Stimulated activated CD4-positive, alpha-beta T cell treated with anti-CD3 and anti-CD28 coated beads, Interleukin-15, amount 100 ng/mL, for 48 hours (primary cell): Measurements from ENCODE around the gene ENO2.

ENCODE experiments used
- DNase-seq, 2 donors: peaks; one replicate each; pipeline ENCODE4 v3.0.0-alpha.2; 2020; ENCODE audit warnings: low read depth in 2 of 2

The ENO2 gene

GRCh38 chr12:6912164-6912935 is 2.0 kb upstream of the ENO2 start:
- DNase-seq: no peak

DNA sequence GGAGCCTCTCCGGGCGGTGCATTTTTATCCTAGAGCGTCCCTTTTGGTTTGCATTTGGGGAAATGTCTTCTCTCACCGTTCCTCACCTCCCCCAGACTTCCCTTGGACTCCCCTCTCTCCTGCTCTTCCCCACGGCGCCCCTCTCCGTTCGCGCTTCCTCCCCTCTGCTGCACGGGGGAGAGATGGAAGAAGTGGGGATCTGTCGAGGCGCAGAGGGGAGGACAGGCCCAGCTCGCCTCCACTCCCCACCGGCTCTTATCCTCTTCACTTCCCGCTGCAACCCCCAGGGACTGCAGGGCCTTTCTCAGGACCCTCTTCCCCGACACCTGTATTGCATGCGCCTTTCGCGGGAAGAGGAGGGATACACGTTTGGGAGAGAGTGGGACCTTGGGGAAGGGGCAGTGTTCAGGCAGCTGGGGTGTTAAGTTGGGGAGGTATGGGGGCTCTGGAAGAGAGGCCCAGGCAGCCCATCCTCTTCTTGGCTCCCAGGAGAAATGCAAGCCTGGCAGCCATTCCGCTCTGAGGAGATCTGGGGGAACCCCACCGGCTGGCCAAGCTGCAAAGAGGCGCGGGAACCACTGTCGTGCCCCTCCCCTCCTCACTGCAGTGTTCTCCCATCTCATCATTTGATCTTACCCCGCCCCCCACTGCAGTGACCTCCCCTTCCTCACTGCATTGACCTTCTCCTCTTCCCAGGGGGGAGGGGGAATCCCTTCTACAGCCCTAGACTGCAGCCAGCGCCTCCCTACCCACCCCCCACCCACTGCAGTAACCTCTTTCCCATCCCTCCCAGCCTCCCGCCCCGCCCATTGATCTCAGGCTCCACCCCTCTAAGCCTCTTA is 788 bp downstream of the ENO2 start:
- DNase-seq: no peak

DNA sequence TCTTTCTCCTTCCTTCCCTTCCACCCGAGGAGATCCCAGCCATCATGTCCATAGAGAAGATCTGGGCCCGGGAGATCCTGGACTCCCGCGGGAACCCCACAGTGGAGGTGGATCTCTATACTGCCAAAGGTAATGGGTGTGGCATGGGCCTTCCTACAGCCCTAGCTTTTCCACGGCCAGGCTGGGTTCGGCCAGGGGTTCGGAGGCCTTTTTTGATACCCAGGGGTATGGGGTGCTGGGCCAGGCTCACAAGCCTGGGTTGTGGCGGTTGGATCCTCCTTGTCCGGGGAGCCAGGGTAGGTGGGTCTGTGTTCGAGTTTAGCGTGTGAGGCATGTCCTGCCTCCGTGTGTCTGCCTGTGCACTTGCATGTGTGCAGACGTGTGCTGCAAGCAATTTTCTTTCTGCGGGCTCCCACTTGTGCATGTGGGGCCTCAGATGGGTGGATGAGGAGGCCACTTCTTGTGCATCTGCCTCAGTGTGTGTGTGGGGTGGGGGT is 1.5 kb downstream of the ENO2 start:
- no peak for DNase-seq

GRCh38 chr12:6916426-6917200 is 2.2 kb downstream of the ENO2 start:
- no peak for DNase-seq

DNA sequence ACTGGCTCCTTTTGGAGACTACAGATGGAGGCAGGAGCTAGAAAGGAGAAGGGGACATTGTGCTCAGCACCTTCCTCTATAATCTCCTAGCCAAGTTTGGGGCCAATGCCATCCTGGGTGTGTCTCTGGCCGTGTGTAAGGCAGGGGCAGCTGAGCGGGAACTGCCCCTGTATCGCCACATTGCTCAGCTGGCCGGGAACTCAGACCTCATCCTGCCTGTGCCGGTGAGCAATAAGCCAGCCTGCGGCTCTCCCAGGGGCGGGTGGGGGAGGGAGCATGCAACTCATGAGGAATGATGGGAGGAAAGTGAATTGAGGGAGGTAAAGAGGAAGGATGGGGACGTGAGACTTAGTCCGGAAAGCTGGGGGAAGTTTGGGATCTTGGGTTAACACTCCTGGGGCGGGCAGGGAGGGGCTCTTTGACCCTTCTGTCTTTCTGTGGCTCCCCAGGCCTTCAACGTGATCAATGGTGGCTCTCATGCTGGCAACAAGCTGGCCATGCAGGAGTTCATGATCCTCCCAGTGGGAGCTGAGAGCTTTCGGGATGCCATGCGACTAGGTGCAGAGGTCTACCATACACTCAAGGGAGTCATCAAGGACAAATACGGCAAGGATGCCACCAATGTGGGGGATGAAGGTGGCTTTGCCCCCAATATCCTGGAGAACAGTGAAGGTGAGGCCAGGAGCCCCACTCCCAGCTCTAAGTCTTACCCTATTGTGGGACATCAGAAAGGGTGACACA is 3.3 kb downstream of the ENO2 start:
- DNase-seq: no peak

GRCh38 chr12:6919588-6919987 is 5.2 kb downstream of the ENO2 start:
- no peak for DNase-seq

GRCh38 chr12:6921539-6921938 is 7.2 kb downstream of the ENO2 start:
- DNase-seq: no peak

DNA sequence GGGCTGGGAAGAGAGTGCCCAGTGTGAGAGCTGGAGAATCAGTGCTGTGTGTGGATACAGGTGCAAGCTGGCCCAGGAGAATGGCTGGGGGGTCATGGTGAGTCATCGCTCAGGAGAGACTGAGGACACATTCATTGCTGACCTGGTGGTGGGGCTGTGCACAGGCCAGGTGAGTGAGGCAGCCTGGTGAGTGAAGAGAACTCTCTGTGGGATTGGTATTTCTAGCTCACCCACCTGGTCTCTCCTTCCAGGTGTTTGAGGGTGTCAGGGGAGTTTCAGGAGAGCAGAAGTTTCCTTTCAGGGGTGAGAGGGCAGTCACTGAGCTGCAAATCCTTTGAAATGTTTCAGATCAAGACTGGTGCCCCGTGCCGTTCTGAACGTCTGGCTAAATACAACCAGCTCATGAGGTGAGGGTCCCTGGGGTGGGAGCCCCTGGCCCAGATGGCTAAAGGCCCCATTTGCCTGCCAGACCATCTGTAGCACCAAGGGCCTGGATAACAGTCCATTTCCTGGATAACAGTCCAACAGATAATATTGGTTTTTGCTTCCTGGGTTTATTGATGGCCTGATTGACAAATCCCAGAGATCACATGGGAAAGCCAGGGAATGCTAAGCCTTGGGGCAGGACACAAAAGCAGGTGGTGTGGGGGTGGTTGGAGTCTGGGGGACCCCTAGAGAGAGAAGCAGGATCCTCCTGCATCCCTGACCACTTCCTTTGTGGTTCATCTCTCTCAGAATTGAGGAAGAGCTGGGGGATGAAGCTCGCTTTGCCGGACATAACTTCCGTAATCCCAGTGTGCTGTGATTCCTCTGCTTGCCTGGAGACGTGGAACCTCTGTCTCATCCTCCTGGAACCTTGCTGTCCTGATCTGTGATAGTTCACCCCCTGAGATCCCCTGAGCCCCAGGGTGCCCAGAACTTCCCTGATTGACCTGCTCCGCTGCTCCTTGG is 7.9 kb downstream of the ENO2 start:
- no peak for DNase-seq

- no peak for DNase-seq
Observed at GRCh38 chr12:6923003-6923732, 8.8 kb downstream of the ENO2 start.

GRCh38 chr12:6923851-6924250 is 9.5 kb downstream of the ENO2 start:
- no peak for DNase-seq

GRCh38 chr12:6925239-6925539 is 10.8 kb downstream of the ENO2 start:
- no peak for DNase-seq

DNA sequence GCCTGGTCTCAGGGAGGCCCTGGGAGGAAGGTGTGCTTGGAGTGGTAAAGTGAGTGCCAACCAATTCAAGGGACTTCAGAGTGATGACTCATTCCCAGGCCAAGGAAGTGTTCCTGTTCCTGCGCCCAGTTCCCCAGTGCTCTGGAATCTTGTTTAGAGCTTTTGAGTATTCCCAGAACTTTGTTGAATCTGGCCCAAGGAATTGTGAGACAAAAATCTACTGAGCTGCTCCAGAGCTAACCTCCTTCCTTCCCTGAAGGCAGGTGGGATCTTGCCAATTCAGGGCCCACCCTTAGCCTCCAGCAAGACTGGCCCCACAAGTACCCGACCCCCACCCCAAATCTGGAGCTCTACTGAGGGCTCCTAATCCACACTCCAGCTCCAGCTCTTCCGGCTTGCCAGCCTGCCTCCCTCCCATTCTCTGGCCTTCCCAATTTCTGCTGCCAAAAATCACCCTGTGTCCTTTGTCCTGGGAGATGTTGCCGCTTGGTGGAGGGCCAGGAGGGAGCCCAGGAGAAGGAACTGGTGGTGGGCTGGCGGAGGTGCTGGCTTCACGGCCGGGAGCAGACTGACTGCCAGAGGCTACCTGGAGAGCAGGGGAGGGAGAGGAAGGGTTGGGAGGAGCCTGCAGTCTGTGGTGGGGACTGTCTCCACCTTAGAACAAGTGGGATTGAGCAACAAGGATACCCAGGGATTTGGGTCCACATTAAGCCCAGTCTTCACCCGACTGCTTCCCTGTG is 11.3 kb downstream of the ENO2 start:
- no peak for DNase-seq

DNA sequence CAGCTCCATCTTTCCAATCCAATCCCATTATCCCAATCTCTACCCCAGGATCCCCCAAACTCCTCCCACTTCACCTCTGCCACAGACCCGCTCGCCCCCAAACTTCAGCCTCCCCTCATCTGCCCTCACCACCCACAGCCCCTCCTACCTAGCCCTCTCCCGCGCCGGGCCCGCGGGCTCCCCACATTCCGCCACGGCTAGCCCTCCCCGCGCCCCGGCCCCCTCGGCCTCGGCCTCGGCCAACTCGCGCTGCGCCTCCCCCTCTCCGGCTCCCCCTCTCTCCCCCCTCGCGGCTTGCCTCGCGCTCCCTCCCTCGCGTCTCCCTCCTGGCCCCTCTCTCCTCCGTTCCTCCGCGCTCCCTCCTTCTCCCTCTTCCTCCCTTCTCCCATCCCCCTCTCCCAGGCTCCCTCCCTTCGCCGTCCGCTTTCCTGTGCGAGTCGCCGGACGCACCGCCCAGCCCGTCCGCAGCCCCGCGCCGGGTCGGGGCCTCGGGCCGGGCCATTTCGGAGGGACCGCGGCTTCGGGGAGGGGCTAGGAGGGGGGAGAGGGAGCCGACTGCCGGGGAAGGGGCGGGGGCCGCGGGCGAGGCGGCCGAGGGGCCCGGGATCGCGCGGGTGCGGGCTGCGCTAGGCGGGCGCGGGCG is 13.1 kb downstream of the ENO2 start, which contains the start of gene ATN1:
TSS of gene ATN1 (plus strand) at position 581 of the 643 bp plus-strand sequence. CDS start 6,043 bp downstream, outside the sequence.
- DNase-seq: no peak

- no peak for DNase-seq
Observed at GRCh38 chr12:6928022-6928702, 13.8 kb downstream of the ENO2 start.

DNA sequence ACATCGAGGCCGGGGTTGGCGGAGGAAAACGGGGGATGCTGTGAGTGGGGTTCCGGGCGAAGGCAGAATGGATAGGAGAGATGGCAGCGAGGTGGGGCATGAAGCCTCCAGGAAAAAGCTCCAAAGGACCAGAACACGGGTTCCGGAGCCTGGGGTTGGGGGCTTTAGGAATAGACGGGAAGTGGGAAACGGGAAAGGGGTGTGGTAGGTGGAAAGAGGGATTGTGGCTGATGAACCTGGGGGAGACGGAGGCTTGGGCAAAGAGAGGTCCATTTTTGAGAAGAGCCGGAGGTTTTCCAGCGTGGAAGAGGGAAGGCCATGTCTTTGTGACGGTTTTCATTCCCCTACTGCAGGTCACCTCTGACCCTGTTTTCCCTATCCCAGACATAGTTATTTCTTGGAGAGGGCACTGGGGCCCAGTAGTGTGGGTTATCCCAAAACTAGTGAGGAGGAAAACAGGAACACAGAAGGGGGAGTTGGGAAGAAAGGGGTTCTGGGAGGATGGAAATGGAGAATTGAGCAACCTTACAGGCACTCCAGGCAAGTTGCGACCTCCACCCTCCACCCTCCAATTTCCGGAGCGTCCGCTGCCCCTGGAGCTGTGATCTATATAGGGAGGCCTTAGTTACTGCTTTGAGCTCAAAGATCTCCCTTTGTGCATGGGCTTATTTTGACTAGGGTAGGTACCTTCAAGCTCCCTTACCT is 14.5 kb downstream of the ENO2 start:
- DNase-seq: no peak

DNA sequence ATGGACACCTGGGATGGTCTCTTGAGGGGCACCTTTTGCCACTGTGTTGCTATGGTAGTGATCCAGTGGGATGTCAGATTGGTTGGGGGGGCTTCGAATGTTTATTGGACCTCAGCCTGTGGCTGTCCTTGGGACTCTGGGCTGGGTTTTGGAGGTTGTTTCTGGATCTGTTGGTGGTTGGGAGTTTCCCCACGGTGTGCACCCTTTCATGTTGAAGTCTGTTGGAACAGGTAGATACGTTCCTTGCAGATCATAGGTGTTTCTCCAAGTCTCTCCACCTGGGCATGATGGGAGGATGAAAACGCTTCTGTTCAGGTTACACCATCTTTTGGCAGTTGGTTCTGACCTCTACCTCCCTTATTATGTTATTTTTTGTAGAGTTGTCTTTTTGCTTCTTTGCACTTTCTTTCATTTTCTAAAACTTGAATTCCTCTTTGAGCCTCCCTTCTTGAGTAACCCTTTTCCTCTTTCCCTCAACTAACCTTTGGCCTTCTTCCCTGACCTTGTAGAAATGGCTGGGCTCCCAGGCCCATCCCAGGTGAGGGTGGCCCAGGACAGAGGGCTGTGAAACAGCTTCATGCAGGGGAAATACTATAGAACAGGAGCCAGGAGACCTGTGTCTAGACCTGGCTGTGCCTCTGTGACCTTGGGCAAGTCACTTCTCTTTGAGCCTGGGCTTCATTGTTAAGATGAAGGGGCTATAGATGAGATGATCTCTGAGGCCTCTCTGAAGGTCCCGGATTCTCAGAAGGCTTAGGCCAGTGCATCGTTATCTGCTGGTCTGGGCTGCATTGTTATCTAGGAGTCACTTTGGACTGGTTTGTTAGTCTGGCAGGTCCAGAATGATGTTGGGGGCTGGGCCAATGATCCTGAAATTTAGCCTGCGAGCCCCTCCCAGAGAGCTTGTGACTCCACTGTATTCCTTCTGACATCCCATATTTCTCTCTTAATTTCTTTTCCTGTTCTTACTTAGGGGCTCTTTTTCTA is 15.4 kb downstream of the ENO2 start:
- DNase-seq: no peak
